Measurements from ENCODE around the gene DNAI1. TPM values are rescaled to one million over a fixed set of nuclear protein-coding genes. Genes with fewer than 3 reads are reported as not detected.

Gene DNAI1
- total RNA-seq, 1 donor from 2014 or later: not detected

DNA sequence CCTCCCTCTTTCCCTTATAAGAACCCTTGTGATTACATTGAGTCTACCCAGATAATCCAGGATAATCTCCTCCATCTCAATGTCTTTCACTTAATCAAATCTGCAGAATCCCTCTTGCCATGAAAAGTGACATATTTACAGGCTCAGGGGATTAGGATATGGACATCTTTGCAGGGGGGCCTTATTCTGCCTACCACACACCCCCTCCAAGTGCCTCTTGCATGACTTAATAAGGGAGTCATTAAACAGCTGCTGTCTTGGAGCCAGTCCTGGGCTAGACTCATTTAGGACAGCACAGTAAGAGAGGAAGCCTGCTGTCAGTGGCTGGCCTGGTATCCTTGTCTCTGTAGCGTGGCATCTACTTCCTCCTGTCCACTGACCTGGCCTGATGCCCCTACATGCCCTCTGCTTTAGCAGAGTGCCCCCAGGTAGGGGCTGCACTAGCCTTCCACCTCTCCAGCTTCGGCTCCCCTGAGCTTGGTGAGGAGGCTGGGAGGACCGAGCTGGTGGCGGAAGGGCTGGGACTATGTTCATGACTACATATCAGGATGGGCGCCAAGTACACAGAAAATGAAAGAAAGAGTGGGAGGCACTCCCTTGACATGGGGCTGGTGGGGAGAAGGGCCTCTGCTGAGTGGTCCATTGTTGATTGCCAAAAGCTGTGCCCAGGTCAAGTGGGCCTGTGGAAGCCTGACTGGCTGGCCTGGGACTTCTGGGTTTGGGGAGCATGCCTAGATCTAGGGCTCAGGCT, 46.9 kb downstream of the DNAI1 start:
- DNase-seq (ENCODE audit: missing footprints) (no peak), ATAC-seq (no peak)
- intact Hi-C loops (cut with DNase I): no loop called here

- intact Hi-C loops (cut with DNase I): no loop called here
- DNase-seq (ENCODE audit: missing footprints) (no peak), ATAC-seq (no peak)
Observed at GRCh38 chr9:34506623-34507022, 48.0 kb downstream of the DNAI1 start.

- DNase-seq (ENCODE audit: missing footprints): no peak
- intact Hi-C loops (cut with DNase I): no loop called here
- ATAC-seq: no peak
Observed at GRCh38 chr9:34507556-34507955, 49.0 kb downstream of the DNAI1 start.

- no peak for DNase-seq (ENCODE audit: missing footprints)
- ATAC-seq: no peak
- intact Hi-C loops (cut with DNase I): no loop called here
Observed at GRCh38 chr9:34507966-34508365, 49.4 kb downstream of the DNAI1 start.

DNA sequence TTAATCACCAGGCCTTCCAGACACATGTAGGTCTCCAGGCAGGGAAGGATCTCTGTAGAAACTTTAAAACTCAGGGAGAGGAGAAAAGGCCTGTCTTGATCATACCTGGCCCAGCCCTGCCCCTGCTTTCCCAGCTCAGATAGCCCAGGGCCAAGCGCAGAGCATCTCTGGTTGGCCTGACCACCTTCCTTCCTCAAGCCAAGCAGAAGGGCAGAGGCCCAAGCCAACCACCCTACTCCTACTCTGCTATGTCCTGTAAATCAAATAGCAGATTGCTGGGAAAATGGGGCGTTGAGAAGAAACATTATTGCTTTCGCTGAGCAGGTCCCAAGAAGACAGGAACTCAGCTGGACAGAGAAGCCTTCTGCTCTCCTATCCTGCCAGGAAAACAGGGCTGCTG, 49.9 kb downstream of the DNAI1 start:
- intact Hi-C loops (cut with DNase I): no loop called here

DNA sequence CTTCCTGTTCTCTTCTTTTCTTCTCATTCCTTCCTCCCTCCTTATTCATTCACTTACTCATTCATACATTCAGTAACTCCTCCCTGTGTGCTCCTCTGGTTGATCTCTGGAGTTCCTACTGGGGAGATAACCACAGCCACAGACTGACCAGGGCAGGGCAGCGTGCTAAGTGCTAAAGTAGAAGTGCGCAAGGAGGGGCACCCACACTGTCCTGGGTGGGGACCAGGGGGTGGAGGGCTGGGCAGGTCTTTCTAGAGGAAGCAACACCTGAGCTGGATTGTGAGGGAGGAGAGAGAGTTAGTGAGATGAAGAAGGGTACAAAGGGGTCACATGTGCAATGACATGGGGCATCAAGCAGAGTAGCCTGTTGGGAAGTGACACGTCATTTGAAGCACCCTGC, 50.3 kb downstream of the DNAI1 start:
- intact Hi-C loops (cut with DNase I): no loop called here
- ATAC-seq: no peak
- no peak for DNase-seq (ENCODE audit: missing footprints)

More for the DNA sequence above, 49.9 kb downstream of the DNAI1 start:
- ATAC-seq (no peak), DNase-seq (ENCODE audit: missing footprints) (no peak)

- DNase-seq (ENCODE audit: missing footprints): no peak
- intact Hi-C loops (cut with DNase I): no loop called here
- ATAC-seq: no peak
Observed at GRCh38 chr9:34510497-34511468, 52.2 kb downstream of the DNAI1 start.

DNA sequence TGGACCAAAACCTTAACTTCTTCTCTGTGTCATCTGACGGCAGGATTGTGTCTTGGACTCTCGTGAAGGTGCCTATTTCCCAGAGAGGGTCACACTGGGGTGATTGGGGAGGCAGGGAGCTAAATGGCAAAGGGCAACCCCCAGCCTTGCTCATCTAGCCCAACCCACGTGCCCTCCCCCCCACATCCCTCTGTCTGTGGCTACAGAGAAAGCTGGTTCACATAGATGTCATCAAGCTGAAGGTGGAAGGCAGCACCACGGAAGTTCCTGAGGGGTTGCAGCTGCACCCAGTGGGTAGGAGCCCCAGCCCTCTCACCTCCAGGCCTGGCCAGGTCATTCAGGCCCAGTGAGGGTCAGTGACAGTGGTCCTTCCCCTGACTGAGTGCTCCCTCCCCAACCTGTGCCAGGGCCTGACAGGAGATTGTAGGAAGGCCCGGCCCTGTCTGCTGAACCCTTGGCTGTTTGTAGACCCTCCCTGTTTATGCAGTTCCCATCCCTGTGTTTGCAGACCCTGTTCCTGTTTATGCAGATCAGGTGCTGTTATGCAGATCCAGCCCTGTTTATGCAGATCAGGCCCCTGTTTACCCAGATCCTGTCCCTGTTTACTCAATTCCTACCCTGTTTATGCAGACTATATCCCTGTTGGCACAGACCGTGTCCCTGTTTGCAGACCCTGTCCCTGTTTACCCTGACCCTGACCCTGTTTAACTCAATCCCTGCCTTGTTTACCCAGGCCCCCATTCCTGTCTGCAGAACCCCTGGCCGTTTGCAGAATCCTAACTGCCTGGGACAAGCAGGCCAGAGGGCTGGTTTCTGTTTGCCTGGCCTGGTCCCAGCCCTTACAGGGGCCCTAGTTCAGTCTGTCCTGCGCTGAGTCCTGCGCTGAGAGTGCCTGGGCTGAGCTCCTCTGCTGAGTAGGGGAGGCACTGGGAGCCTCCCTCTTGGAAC, 53.8 kb downstream of the DNAI1 start:
- ATAC-seq: no peak
- intact Hi-C loops (cut with DNase I): no loop called here
- no peak for DNase-seq (ENCODE audit: missing footprints)

DNA sequence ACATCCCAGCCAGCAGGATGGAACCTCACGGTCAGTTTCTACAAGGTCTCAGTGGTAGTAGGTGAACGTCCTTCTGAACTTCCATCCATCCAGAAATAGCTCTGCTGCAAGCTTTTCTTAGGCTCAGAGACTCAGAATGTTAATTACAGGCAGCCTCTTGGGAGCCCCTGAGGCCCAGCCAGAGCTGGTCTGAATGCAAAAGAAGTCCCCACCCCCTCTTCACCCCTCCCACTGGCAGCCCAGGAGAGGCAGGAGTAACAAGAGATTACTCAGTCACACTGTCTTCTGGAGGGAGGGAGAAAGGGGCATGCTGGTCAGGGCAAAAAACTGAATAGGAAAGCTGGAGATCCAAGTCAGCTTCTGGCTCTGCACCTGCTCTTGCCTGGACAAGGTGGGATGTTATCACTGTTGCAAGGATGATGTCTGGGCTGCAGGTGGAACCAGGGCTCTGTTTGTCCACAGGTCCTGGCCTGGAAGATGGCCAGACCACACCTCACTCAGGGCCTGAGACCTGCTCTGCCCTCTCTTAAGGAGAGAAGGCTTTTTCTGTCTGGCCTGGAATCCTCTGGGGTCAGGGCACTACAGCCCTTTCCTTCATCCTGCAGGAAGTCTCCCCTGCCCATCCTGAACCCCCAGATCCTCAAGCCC, 55.1 kb downstream of the DNAI1 start:
- no peak for DNase-seq (ENCODE audit: missing footprints)
- ATAC-seq: no peak
- intact Hi-C loops (cut with DNase I): no loop called here

- intact Hi-C loops (cut with DNase I): no loop called here
- ATAC-seq: no peak
- no peak for DNase-seq (ENCODE audit: missing footprints)
Observed at GRCh38 chr9:34514401-34514800, 55.8 kb downstream of the DNAI1 start.

- ATAC-seq (no peak), DNase-seq (ENCODE audit: missing footprints) (no peak)
- intact Hi-C loops (cut with DNase I): no loop called here
Observed at GRCh38 chr9:34514816-34515215, 56.2 kb downstream of the DNAI1 start.

GRCh38 chr9:34515959-34516358, 57.4 kb downstream of the DNAI1 start:
- no peak for ATAC-seq
- DNase-seq (ENCODE audit: missing footprints): no peak
- intact Hi-C loops (cut with DNase I): no loop called here

GRCh38 chr9:34517185-34517584, 58.6 kb downstream of the DNAI1 start:
- no peak for ATAC-seq
- no peak for DNase-seq (ENCODE audit: missing footprints)
- intact Hi-C loops (cut with DNase I): no loop called here

GRCh38 chr9:34518110-34518616, 59.6 kb downstream of the DNAI1 start:
- ATAC-seq (no peak), DNase-seq (ENCODE audit: missing footprints) (no peak)
- intact Hi-C loops (cut with DNase I): no loop called here

DNA sequence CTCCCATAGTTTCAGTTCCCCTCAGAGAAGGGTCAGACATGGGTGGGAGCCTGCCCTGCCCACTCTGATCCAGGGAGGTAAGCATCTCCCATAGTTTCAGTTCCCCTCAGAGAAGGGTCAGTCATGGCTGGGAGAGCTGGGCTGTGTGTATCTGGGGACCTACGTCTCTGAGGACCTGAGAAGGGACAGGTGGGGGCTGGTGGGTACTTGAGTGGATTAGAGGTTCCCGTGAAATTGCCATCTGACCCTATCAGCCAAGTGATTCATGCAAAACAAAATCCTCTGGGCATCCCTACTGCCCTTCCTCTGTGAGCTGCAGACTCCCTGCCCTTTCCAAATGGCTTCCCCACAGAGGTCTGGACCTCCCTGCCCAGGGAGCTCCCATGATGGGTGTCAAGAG, 60.3 kb downstream of the DNAI1 start:
- intact Hi-C loops (cut with DNase I): no loop called here
- DNase-seq (ENCODE audit: missing footprints) (no peak), ATAC-seq (no peak)

- ATAC-seq (no peak), DNase-seq (ENCODE audit: missing footprints) (no peak)
- intact Hi-C loops (cut with DNase I): no loop called here
Observed at GRCh38 chr9:34519321-34520020, 60.9 kb downstream of the DNAI1 start.

DNA sequence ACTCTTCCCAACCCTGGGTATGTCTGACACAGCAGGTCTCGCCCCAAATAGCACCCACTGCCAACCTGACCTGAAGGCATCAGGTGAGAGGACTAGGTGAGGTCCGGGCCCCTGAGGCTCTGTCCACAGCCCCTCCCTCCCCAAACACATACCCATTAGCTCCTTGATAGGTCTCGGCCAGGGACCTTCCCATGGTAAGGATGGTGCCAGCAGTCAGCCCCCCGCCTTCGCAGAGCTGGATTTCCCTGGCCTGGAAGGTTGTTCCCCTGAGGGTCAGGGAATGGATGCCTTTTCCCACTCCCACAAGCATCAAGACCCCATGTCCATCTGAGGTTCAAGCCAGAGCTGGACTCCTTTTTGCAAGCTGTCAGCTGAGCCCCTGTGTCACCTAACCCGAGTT, 61.5 kb downstream of the DNAI1 start:
- DNase-seq (ENCODE audit: missing footprints) (no peak), ATAC-seq (no peak)
- intact Hi-C loops (cut with DNase I): no loop called here

Measured in Right ventricle myocardium inferior (tissue), 1 donor.